HEK293T (cell line): Measurements from ENCODE around the gene HS1BP3.

ENCODE experiments used
- BHLHE40 ChIP-seq: fragments of 450-650 bp; IDR thresholded peaks from 2 replicates; pipeline ENCODE4 v1.6.1; 2016; ENCODE audit warnings: mild to moderate bottlenecking, moderate library complexity, borderline replicate concordance
- CTBP1 ChIP-seq: fragments of 450-650 bp; IDR thresholded peaks from 2 replicates; pipeline ENCODE4 v1.6.1; 2016; ENCODE audit warnings: borderline replicate concordance
- ELF4 ChIP-seq: fragments of 450-650 bp; IDR thresholded peaks from 2 replicates; pipeline ENCODE4 v1.6.1; 2017; ENCODE audit warnings: antibody characterized with exemption
- FOXA1 ChIP-seq: fragments of 450-650 bp; IDR thresholded peaks from 2 replicates; pipeline ENCODE4 v1.6.1; 2016; ENCODE audit warnings: mild to moderate bottlenecking
- FOXK2 ChIP-seq: fragments of 450-650 bp; IDR thresholded peaks from 2 replicates; pipeline ENCODE4 v1.6.1; 2016; ENCODE audit warnings: mild to moderate bottlenecking
- FOXM1 ChIP-seq: fragments of 450-650 bp; IDR thresholded peaks from 2 replicates; pipeline ENCODE4 v1.6.1; 2017; ENCODE audit warnings: mild to moderate bottlenecking, borderline replicate concordance
- L3MBTL2 ChIP-seq: fragments of 450-650 bp; conservative IDR thresholded peaks from 2 replicates; pipeline ENCODE4 v1.6.1; 2016; ENCODE audit warnings: mild to moderate bottlenecking
- NFRKB ChIP-seq: fragments of 450-650 bp; IDR thresholded peaks from 2 replicates; pipeline ENCODE4 v1.6.1; 2016; ENCODE audit warnings: mild to moderate bottlenecking, moderate library complexity
- SP1 ChIP-seq: fragments of 450-650 bp; IDR thresholded peaks from 2 replicates; pipeline ENCODE4 v1.6.1; 2017
- SUZ12 ChIP-seq: fragments of 450-650 bp; IDR thresholded peaks from 2 replicates; pipeline ENCODE4 v1.6.1; 2016; ENCODE audit warnings: mild to moderate bottlenecking
- TARDBP ChIP-seq: fragments of 450-650 bp; IDR thresholded peaks from 2 replicates; pipeline ENCODE4 v1.6.1; 2016
- ZNF384 ChIP-seq: fragments of 450-650 bp; IDR thresholded peaks from 2 replicates; pipeline ENCODE4 v1.6.1; 2016

GRCh38 chr2:20622731-20623130 is 28.2 kb downstream of the HS1BP3 start:
- TF ChIP-seq FOXK2: no peak
- no peak for TF ChIP-seq SUZ12
- no peak for TF ChIP-seq TARDBP
- TF ChIP-seq L3MBTL2: no peak
- TF ChIP-seq SP1: no peak
- TF ChIP-seq BHLHE40: no peak
- TF ChIP-seq FOXM1: no peak
- TF ChIP-seq CTBP1: no peak
- no peak for TF ChIP-seq ELF4
- no peak for TF ChIP-seq NFRKB
- TF ChIP-seq FOXA1: no peak
- TF ChIP-seq ZNF384: no peak
